Measurements from ENCODE around the gene SPTBN5.

The SPTBN5 gene

GRCh38 chr15:41816788-41817187, 77.1 kb downstream of the SPTBN5 start:
- Histone ChIP-seq H3K27ac (ENCODE audit: low read length, poor library complexity, severe bottlenecking) (no peak overlapping the region), H3K14ac (ENCODE audit: low read length in 2 of 2) (no peak overlapping the region), H3K4me3 (ENCODE audit: insufficient read depth in 1 of 2, low read depth in 1 of 2, low read length in 2 of 2) (no peak overlapping the region), H4K91ac (ENCODE audit: low read length) (no peak overlapping the region), H2BK5ac (ENCODE audit: low read depth, low read length, poor library complexity, severe bottlenecking) (no peak overlapping the region), H3K9me3 (ENCODE audit: control insufficient read depth, low read length) (no peaks in the 10 kb centered on the region), H3K4ac (ENCODE audit: low read depth in 1 of 2, low read length in 2 of 2) (no peak overlapping the region), H3K79me1 (replicated peaks; ENCODE audit: low read length, poor library complexity, severe bottlenecking) (peaks cover 15% of the 10 kb centered on the region), H3K23ac (ENCODE audit: low read length in 2 of 2) (no peak overlapping the region), H2BK120ac (ENCODE audit: low read depth, low read length) (no peak overlapping the region), H2BK12ac (ENCODE audit: low read length in 2 of 2) (no peak overlapping the region), H3K4me2 (ENCODE audit: low read length, poor library complexity, severe bottlenecking) (no peak overlapping the region), H2AFZ (ENCODE audit: low read depth, low read length) (no peak overlapping the region), H4K8ac (ENCODE audit: low read length) (no peak overlapping the region), H3K18ac (ENCODE audit: low read depth in 1 of 2, low read length in 2 of 2) (no peak overlapping the region), H3K36me3 (ENCODE audit: control insufficient read depth in 1 of 2, insufficient read depth in 2 of 2, low read depth in 1 of 2, low read length in 2 of 2) (peaks cover 86 to 99% of the 10 kb centered on the region in 2 experiments), H3K4me1 (ENCODE audit: control insufficient read depth, insufficient read depth, low read depth, low read length) (no peaks in the 10 kb centered on the region), H3K9ac (ENCODE audit: low read length) (no peak overlapping the region), H3K27me3 (ENCODE audit: control insufficient read depth in 1 of 2, insufficient read depth in 1 of 2, low read length in 2 of 2) (no peaks in the 10 kb centered on the region), H2AK5ac (ENCODE audit: low read length, severe bottlenecking) (no peak overlapping the region), H2BK15ac (ENCODE audit: low read depth, poor library complexity, severe bottlenecking) (no peak overlapping the region)
- WGBS = over 99% methylated on average over 8 of the region's 9 CpGs
- no peak for DNase-seq

DNA sequence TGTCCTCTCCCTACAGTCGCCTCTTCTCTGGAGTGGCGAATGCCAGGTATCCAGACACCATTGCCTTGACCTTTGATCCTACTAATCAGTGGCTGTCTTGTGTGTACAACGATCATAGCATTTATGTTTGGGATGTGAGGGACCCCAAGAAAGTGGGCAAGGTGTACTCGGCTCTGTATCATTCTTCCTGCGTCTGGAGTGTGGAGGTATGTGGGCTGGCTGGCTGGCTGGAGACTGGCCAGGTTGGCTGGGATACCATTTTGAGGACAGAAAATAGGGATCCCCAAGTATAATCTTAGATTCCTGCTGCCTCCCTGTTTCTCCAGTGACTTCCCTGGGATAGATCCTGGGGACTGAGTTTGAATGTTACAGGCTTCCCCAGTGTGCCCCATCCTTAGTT, 79.3 kb downstream of the SPTBN5 start:
- Histone ChIP-seq H3K9ac (ENCODE audit: low read length) (no peak overlapping the region), H3K36me3 (ENCODE audit: control insufficient read depth in 1 of 2, insufficient read depth in 2 of 2, low read depth in 1 of 2, low read length in 2 of 2) (peaks cover 71 to 76% of the 10 kb centered on the region in 2 experiments), H3K4me1 (ENCODE audit: control insufficient read depth, insufficient read depth, low read depth, low read length) (peaks cover 2% of the 10 kb centered on the region), H2BK12ac (ENCODE audit: low read length in 2 of 2) (no peak overlapping the region), H4K8ac (ENCODE audit: low read length) (no peak overlapping the region), H2AFZ (ENCODE audit: low read depth, low read length) (no peak overlapping the region), H3K23ac (ENCODE audit: low read length in 2 of 2) (no peak overlapping the region), H3K27me3 (ENCODE audit: control insufficient read depth in 1 of 2, insufficient read depth in 1 of 2, low read length in 2 of 2) (no peaks in the 10 kb centered on the region), H2AK5ac (ENCODE audit: low read length, severe bottlenecking) (no peak overlapping the region), H2BK120ac (ENCODE audit: low read depth, low read length) (no peak overlapping the region), H3K4me3 (ENCODE audit: insufficient read depth in 1 of 2, low read depth in 1 of 2, low read length in 2 of 2) (no peak overlapping the region), H3K4ac (ENCODE audit: low read depth in 1 of 2, low read length in 2 of 2) (no peak overlapping the region), H2BK15ac (ENCODE audit: low read depth, poor library complexity, severe bottlenecking) (no peak overlapping the region), H3K79me1 (replicated peaks; ENCODE audit: low read length, poor library complexity, severe bottlenecking) (peaks cover 23% of the 10 kb centered on the region), H2BK5ac (ENCODE audit: low read depth, low read length, poor library complexity, severe bottlenecking) (no peak overlapping the region), H3K14ac (ENCODE audit: low read length in 2 of 2) (no peak overlapping the region), H3K9me3 (ENCODE audit: control insufficient read depth, low read length) (no peaks in the 10 kb centered on the region), H3K27ac (ENCODE audit: low read length, poor library complexity, severe bottlenecking) (no peak overlapping the region), H3K4me2 (ENCODE audit: low read length, poor library complexity, severe bottlenecking) (no peak overlapping the region), H3K18ac (ENCODE audit: low read depth in 1 of 2, low read length in 2 of 2) (no peak overlapping the region), H4K91ac (ENCODE audit: low read length) (no peak overlapping the region)
- WGBS = 96% methylated on average over 5 of the region's 5 CpGs
- no peak for DNase-seq

DNA sequence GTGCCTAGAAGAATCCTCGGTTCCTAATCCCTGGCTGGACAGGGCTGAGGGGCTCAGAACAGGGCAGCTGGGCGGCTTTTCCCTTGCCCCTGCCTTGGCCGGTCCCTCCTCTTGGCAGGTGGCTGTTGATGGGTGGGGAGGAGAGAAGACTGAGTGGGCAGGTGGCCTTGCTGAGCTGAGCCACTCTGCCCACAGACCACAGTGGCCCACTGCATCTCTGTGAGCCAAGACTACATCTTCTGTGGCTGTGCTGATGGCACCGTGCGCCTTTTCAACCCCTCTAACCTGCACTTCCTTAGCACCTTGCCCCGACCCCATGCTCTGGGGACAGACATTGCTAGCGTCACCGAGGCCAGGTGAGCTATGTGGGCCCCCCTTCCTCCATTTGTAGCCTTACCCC, 80.4 kb downstream of the SPTBN5 start:
- 97% methylated on average over 7 of the region's 8 CpGs for WGBS
- H3K4me3 ChIP-seq (ENCODE audit: insufficient read depth in 1 of 2, low read depth in 1 of 2, low read length in 2 of 2) = no peak overlapping the region
- H3K4me1 ChIP-seq (ENCODE audit: control insufficient read depth, insufficient read depth, low read depth, low read length) = peaks cover 2% of the 10 kb centered on the region
- no peak for DNase-seq
- H2BK120ac ChIP-seq (ENCODE audit: low read depth, low read length) = no peak overlapping the region
- H3K36me3 ChIP-seq (ENCODE audit: control insufficient read depth in 1 of 2, insufficient read depth in 2 of 2, low read depth in 1 of 2, low read length in 2 of 2) = peaks cover 62 to 66% of the 10 kb centered on the region in 2 experiments
- peaks cover 27% of the 10 kb centered on the region for H3K79me1 ChIP-seq (replicated peaks; ENCODE audit: low read length, poor library complexity, severe bottlenecking)
- peak overlapping the region in 1 of 2 experiments; percentile 9 for H3K23ac ChIP-seq (ENCODE audit: low read length in 2 of 2)
- no peak overlapping the region for H3K27ac ChIP-seq (ENCODE audit: low read length, poor library complexity, severe bottlenecking)
- H2AK5ac ChIP-seq (ENCODE audit: low read length, severe bottlenecking) = no peak overlapping the region
- no peak overlapping the region for H3K4me2 ChIP-seq (ENCODE audit: low read length, poor library complexity, severe bottlenecking)
- H3K14ac ChIP-seq (ENCODE audit: low read length in 2 of 2) = no peak overlapping the region
- no peak overlapping the region for H3K9ac ChIP-seq (ENCODE audit: low read length)
- H3K9me3 ChIP-seq (ENCODE audit: control insufficient read depth, low read length) = no peaks in the 10 kb centered on the region
- no peak overlapping the region for H2BK12ac ChIP-seq (ENCODE audit: low read length in 2 of 2)
- no peak overlapping the region for H3K4ac ChIP-seq (ENCODE audit: low read depth in 1 of 2, low read length in 2 of 2)
- no peak overlapping the region for H2BK5ac ChIP-seq (ENCODE audit: low read depth, low read length, poor library complexity, severe bottlenecking)
- H3K18ac ChIP-seq (ENCODE audit: low read depth in 1 of 2, low read length in 2 of 2) = no peak overlapping the region
- H2AFZ ChIP-seq (ENCODE audit: low read depth, low read length) = no peak overlapping the region
- H4K8ac ChIP-seq (ENCODE audit: low read length) = no peak overlapping the region
- no peak overlapping the region for H2BK15ac ChIP-seq (ENCODE audit: low read depth, poor library complexity, severe bottlenecking)
- H3K27me3 ChIP-seq (ENCODE audit: control insufficient read depth in 1 of 2, insufficient read depth in 1 of 2, low read length in 2 of 2) = no peaks in the 10 kb centered on the region
- H4K91ac ChIP-seq (ENCODE audit: low read length) = no peak overlapping the region

- no peak overlapping the region for H2BK12ac ChIP-seq (ENCODE audit: low read length in 2 of 2)
- H3K4me2 ChIP-seq (ENCODE audit: low read length, poor library complexity, severe bottlenecking) = no peak overlapping the region
- H3K9ac ChIP-seq (ENCODE audit: low read length) = no peak overlapping the region
- no peak overlapping the region for H3K4ac ChIP-seq (ENCODE audit: low read depth in 1 of 2, low read length in 2 of 2)
- no peak overlapping the region for H4K91ac ChIP-seq (ENCODE audit: low read length)
- no peaks in the 10 kb centered on the region for H3K27me3 ChIP-seq (ENCODE audit: control insufficient read depth in 1 of 2, insufficient read depth in 1 of 2, low read length in 2 of 2)
- DNase-seq = no peak
- no peak overlapping the region for H3K23ac ChIP-seq (ENCODE audit: low read length in 2 of 2)
- H2AK5ac ChIP-seq (ENCODE audit: low read length, severe bottlenecking) = no peak overlapping the region
- 90% methylated on average over 11 of the region's 11 CpGs for WGBS
- no peak overlapping the region for H3K27ac ChIP-seq (ENCODE audit: low read length, poor library complexity, severe bottlenecking)
- H2BK120ac ChIP-seq (ENCODE audit: low read depth, low read length) = no peak overlapping the region
- H2BK15ac ChIP-seq (ENCODE audit: low read depth, poor library complexity, severe bottlenecking) = no peak overlapping the region
- H3K18ac ChIP-seq (ENCODE audit: low read depth in 1 of 2, low read length in 2 of 2) = no peak overlapping the region
- H2AFZ ChIP-seq (ENCODE audit: low read depth, low read length) = no peak overlapping the region
- no peak overlapping the region for H3K14ac ChIP-seq (ENCODE audit: low read length in 2 of 2)
- no peak overlapping the region for H2BK5ac ChIP-seq (ENCODE audit: low read depth, low read length, poor library complexity, severe bottlenecking)
- H3K36me3 ChIP-seq (ENCODE audit: control insufficient read depth in 1 of 2, insufficient read depth in 2 of 2, low read depth in 1 of 2, low read length in 2 of 2) = peaks cover 57 to 61% of the 10 kb centered on the region in 2 experiments
- peaks cover 27% of the 10 kb centered on the region for H3K79me1 ChIP-seq (replicated peaks; ENCODE audit: low read length, poor library complexity, severe bottlenecking)
- H3K4me3 ChIP-seq (ENCODE audit: insufficient read depth in 1 of 2, low read depth in 1 of 2, low read length in 2 of 2) = no peak overlapping the region
- H3K4me1 ChIP-seq (ENCODE audit: control insufficient read depth, insufficient read depth, low read depth, low read length) = peaks cover 2% of the 10 kb centered on the region
- no peaks in the 10 kb centered on the region for H3K9me3 ChIP-seq (ENCODE audit: control insufficient read depth, low read length)
- no peak overlapping the region for H4K8ac ChIP-seq (ENCODE audit: low read length)
These were observed 81.0 kb downstream of the SPTBN5 start for GRCh38 chr15:41812820-41813375.
